Colonic mucosa (tissue), 4 donors: ENCODE results near the gene PFKL. TPM values are rescaled to one million over a fixed set of nuclear protein-coding genes. Genes with fewer than 3 reads are reported as not detected.

Source experiments
- DNase-seq: peaks from one replicate; pipeline ENCODE4 v3.0.0-alpha.2; 2020
- H3K27ac ChIP-seq: fragments of 200-600 bp; one replicate; pipeline ENCODE4 v1.8.0; 2021
- H3K27me3 ChIP-seq: fragments of 200-600 bp; one replicate; pipeline ENCODE4 v1.8.0; 2021
- H3K36me3 ChIP-seq: fragments of 200-600 bp; one replicate; pipeline ENCODE4 v1.8.0; 2021
- H3K4me1 ChIP-seq: fragments of 200-600 bp; one replicate; pipeline ENCODE4 v1.8.0; 2021; ENCODE audit warnings: mild to moderate bottlenecking
- H3K4me3 ChIP-seq: fragments of 200-600 bp; one replicate; pipeline ENCODE4 v1.8.0; 2021
- H3K9ac ChIP-seq, 2 donors: one replicate each; pipeline ENCODE4 v1.7.0; 2013; ENCODE audit warnings: control low read depth in 2 of 2, low read depth in 2 of 2, low read length in 2 of 2
- H3K9me3 ChIP-seq: fragments of 200-600 bp; one replicate; pipeline ENCODE4 v1.8.0; 2021
- intact Hi-C: fragments of 100-400 bp; cut with DNase I; formaldehyde crosslinking; loops from one replicate; pipeline ENCODE4 v1.14.1; 2022
- total RNA-seq, 2 donors: library from RNA; stranded (reverse); fragmentation: NEBNext Ultra II Directional in 1 of 2; extraction: Animal tissue kit (Norgen Biotek cat#: 25700) in 1 of 2; gene quantifications; one replicate each; pipeline ENCODE4 v1.2.1, GENCODE V29; 2021
- TF ChIP-seq, protein P1 (sequence below): fragments of 200-600 bp; IDR thresholded peaks from one replicate; pipeline ENCODE4 v1.8.0; 2022; ENCODE audit warnings: antibody characterized with exemption, mild to moderate bottlenecking
- donor health status: healthy.
- donor health status: DM: no; HTN: no; CAD: no.
- donor health status: DM: no; HTN: no; CAD: no.

Gene PFKL
- total RNA-seq, 2 donors from 2014 or later: 300 to 332 TPM

DNA sequence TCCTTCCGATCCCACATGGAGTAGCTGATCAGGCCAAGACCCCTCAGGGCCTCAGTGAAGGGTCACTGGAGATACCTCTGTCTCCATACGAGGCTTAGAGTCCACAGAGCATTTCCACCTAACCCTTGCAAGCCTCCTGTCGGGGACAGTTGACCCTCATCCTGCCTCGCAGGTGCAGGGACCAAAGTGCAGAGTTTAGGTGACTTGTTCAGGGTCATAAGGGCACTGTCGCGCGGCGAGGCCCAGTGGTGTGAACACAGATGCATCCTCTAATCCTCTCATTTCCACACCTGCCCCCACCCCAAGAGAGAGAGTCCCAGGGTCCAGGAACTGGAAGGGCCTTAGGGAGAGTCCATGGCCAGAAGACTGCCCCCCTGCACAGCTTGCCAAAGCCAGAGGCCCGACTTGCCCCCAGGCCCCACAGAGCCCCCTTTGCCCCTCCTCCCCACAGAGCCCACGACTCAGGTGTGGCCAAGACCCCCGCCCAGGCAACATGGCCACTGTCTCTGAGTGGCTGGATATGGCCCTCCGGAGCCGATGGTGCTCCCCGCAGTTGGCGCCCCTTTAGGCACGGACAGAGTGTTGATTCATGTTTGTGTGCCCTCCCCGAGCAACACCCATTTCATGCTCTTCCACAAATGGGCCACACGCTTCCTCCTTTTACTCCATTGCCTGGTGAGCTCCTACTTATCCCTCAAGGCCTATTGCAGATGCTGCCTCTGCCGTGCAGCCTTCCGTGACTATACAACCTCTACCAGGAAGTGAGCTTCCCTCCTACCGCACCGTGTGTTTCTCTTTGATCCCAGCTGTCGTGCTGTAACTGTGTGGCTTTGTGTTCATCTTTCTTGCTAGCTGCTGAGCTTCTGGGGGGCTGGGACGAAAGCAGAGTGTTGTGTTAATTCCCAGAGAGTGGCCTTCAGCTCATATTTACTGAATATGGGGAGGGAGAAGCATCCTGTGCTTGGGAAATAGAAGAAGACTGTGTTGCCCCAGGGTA is 55.2 kb downstream of the PFKL start:
- Histone ChIP-seq H3K9me3 (no peaks in the 10 kb centered on the region), H3K9ac (no peak overlapping the region), H3K4me3 (peak overlapping the region; percentile 3), H3K4me1 (no peaks in the 10 kb centered on the region), H3K27me3 (peaks cover 15% of the 10 kb centered on the region), H3K27ac (no peak overlapping the region), H3K36me3 (no peaks in the 10 kb centered on the region)
- no peak for DNase-seq
- intact Hi-C loops: no loop called here
- TF ChIP-seq, protein P1, sequence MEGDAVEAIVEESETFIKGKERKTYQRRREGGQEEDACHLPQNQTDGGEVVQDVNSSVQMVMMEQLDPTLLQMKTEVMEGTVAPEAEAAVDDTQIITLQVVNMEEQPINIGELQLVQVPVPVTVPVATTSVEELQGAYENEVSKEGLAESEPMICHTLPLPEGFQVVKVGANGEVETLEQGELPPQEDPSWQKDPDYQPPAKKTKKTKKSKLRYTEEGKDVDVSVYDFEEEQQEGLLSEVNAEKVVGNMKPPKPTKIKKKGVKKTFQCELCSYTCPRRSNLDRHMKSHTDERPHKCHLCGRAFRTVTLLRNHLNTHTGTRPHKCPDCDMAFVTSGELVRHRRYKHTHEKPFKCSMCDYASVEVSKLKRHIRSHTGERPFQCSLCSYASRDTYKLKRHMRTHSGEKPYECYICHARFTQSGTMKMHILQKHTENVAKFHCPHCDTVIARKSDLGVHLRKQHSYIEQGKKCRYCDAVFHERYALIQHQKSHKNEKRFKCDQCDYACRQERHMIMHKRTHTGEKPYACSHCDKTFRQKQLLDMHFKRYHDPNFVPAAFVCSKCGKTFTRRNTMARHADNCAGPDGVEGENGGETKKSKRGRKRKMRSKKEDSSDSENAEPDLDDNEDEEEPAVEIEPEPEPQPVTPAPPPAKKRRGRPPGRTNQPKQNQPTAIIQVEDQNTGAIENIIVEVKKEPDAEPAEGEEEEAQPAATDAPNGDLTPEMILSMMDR: no peak

DNA sequence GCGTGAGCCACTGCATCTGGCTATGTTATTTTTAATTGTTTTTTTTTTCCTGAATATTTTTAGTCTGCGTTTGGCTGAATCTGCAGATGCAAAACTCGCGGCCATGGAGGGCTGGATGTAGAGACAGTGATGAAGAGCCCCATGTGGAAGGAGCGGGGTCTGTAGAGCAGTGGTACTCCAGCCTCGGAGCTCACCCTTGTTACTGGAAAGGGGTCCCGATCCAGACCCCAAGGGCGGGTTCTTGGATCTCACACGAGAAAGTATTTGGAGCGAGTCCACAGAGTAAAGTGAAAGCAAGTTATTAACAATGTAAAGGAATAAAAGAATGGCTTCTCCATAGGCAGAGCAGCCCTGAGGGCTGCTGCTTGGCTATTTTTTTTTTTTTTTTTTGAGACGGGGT is 56.3 kb downstream of the PFKL start:
- H3K9ac ChIP-seq: no peak overlapping the region
- H3K9me3 ChIP-seq: no peaks in the 10 kb centered on the region
- H3K27ac ChIP-seq: no peak overlapping the region
- intact Hi-C loops: no loop called here
- H3K4me1 ChIP-seq: no peaks in the 10 kb centered on the region
- TF ChIP-seq, protein P1: no peak
- H3K4me3 ChIP-seq: no peak overlapping the region
- DNase-seq: no peak
- peaks cover 8% of the 10 kb centered on the region for H3K27me3 ChIP-seq
- H3K36me3 ChIP-seq: no peaks in the 10 kb centered on the region

DNA sequence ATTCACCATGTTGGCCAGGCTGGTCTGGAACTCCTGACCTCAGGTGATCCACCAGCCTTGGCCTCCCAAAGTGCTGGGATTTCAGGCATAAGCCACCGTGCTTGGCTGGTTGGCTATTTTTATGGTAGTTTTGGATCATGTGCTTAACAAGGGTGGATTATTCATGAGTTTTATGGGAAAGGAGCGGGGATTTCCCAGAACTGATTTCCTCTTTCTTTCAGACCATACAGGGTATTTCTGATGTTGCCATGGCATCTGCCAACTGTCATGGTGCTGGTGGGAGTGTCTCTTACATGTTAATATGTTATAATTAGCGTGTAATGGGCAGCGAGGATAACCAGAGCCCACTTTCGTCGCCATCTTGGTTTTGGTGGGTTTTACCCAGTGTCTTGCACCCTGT is 56.8 kb downstream of the PFKL start:
- Histone ChIP-seq H3K4me3 (no peak overlapping the region), H3K27me3 (peaks cover 5% of the 10 kb centered on the region), H3K4me1 (no peaks in the 10 kb centered on the region), H3K27ac (no peak overlapping the region), H3K36me3 (no peaks in the 10 kb centered on the region), H3K9me3 (no peaks in the 10 kb centered on the region), H3K9ac (no peak overlapping the region)
- intact Hi-C loops: no loop called here
- DNase-seq: no peak
- TF ChIP-seq, protein P1: no peak

DNA sequence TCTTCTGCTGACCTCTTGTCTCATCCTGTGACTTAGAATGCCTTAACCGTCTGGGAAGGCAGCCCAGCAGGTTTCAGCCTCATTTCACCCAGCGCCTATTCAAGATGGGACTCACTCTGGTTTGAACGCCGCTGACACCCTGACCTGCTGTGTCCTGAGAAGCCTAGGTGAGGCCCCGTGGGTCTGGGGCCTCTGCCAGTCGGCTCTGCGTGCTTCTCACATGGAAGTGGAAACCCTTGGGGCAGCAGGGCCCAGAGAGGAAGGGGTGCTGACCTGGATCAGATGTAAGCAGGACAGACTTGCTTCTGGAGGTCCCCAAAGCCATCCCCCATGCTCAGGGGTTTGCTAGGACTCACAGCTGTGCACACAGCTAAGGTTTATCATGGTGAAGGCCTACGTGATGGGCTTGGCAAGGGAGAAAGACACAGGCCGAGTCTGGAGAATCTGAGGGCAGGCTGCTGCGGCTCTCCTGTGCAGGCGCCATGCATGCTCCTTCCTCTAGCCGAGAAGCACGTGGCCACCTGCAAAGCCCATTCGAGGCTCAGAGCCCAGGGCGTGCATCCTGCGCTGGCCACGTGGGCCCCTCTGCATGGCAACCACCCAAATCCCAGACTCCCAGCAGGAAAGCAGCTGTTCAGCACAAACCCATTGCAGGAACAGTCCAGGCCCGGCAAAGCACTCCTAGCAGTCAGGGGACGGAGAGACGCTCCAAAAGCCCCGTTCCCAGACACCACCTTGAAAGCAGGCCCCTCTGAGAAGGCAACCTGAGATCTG is 57.4 kb downstream of the PFKL start:
- no peak for DNase-seq
- H3K4me1 ChIP-seq: no peaks in the 10 kb centered on the region
- no peak overlapping the region for H3K27ac ChIP-seq
- intact Hi-C loops: no loop called here
- no peaks in the 10 kb centered on the region for H3K36me3 ChIP-seq
- H3K9me3 ChIP-seq: no peaks in the 10 kb centered on the region
- H3K4me3 ChIP-seq: no peak overlapping the region
- H3K27me3 ChIP-seq: no peaks in the 10 kb centered on the region
- no peak overlapping the region for H3K9ac ChIP-seq
- TF ChIP-seq, protein P1: no peak

DNA sequence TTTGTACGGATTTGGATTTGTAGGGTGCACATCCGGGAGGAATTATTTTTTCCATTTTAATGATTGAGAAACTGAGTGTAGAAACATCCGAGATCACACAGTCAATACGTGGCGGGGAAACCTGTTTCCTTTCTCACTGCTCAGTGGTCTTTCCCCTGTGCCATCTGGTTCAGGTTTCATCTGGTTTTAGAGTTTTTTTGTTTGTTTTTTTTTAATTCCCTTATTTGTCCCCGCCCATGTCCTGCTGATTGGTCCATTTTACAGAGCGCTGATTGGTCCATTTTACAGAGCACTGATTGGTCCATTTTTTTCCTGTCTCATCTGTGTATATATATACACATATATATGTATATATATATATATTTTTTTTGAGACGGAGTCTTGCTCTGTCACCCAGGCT is 59.5 kb downstream of the PFKL start:
- H3K27me3 ChIP-seq: no peaks in the 10 kb centered on the region
- no peak for DNase-seq
- no peak overlapping the region for H3K9ac ChIP-seq
- no peak overlapping the region for H3K27ac ChIP-seq
- H3K36me3 ChIP-seq: no peaks in the 10 kb centered on the region
- H3K9me3 ChIP-seq: no peaks in the 10 kb centered on the region
- no peak overlapping the region for H3K4me3 ChIP-seq
- intact Hi-C loops: no loop called here
- H3K4me1 ChIP-seq: no peaks in the 10 kb centered on the region
- TF ChIP-seq, protein P1: no peak
